GM21526 (cell line): Measurements from ENCODE around the gene TRPM2.

Experiments used
- ATAC-seq: cut with Tn5 transposase; IDR thresholded peaks from one replicate; pipeline ENCODE4 v1.9.1; 2021; ENCODE audit warnings: moderate library complexity; ENCODE audit not compliant: unreplicated experiment, low FRiP score

TRPM2 gene

DNA sequence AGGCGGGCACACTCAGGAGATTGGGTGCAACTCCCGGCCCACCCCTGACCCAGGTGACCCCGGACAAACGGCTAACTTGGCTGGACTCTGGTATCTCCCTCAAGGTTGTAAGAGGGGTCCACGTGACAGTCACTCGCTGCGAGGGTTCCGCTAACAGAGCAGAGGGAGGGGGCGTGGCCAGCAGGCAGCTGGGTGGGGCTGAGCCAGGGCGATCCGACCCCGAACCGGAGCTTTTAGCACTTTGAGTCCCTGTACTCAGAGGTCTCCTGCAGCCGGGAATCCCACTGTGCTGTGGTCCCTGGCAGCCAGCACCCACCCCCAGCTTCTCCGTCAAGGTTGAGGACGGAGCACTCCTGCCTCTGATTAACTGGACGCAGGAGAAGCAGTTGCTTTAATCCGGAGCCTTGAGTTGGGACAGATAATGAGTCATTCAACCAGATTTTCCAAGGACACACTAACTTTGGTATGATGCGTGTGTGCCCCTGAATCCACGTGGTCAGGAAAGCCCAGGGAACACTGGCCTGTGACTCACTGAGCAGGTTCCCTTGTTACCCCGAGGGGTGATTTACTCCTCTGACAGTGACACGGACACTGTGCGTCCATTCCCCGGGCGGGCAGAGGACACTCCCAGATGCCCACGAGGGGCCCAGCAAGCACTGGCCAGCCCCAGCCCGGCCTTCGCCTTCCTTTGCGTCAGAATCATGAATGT lies 16.8 kb downstream of the TRPM2 start:
- no peak for ATAC-seq

DNA sequence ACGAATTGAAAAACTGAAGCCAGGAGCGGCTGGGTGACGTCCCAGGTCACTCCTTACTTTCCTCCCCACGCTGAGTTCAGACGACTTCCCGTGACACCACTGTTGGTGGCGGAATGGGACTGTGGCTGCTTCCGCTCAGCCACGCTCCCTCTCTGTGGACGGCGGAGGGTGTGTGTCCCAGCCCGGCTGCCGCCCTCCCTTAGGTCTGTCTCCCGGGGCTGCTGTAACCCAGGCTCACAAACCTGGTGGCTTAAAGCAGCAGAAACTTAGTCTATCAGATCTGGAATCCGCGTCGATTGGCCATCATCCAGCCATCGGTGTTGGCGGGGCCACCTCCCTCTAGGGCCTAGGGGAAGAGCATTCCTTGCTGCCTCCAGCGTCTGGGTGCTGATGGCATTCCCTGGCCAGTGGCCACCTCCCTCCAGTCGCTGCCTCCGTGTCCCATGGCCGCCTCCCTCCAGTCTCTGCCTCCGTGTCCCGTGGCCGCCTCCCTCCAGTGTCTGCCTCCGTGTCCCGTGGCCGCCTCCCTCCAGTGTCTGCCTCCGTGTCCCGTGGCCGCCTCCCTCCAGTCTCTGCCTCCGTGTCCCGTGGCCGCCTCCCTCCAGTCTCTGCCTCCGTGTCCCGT lies 17.5 kb downstream of the TRPM2 start:
- ATAC-seq, result no peak

DNA sequence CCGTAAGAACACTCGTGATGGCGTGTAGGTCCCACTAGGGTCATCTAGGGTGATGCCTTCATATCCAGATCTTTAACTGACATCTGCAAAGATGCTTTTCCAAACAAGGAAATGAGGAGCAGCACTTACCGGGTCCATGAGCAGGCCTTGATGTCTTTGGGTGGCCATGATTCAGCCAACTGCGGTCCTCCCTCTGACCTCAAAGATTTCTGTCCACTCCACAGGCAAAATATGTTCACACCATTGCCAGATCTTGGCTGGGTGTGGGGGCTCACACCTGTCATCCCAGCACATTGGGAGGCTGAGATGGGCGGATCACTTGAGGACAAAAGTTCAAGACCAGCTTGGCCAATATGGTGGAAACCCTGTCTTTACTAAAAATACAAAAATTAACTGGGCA lies 18.2 kb downstream of the TRPM2 start:
- no peak for ATAC-seq

DNA sequence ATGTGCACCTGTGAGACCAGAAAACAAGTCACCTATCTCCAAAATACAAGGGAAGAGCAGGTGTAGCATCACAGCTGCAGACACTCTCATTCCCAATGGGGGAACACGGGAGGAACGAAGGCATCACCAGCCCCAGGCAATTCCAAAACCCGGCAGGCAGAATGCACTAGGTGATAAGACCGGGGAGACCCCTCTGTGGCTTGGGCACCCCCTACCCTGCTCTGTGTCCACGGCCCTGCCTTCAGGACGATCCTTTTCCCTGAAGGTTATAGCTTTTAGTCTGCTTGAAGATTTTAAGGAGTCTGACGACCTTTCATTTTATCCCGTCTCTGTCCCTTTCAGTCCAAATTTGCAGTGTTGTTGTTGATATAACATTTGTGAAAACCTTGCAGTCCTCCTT lies 19.2 kb downstream of the TRPM2 start:
- ATAC-seq, result no peak

DNA sequence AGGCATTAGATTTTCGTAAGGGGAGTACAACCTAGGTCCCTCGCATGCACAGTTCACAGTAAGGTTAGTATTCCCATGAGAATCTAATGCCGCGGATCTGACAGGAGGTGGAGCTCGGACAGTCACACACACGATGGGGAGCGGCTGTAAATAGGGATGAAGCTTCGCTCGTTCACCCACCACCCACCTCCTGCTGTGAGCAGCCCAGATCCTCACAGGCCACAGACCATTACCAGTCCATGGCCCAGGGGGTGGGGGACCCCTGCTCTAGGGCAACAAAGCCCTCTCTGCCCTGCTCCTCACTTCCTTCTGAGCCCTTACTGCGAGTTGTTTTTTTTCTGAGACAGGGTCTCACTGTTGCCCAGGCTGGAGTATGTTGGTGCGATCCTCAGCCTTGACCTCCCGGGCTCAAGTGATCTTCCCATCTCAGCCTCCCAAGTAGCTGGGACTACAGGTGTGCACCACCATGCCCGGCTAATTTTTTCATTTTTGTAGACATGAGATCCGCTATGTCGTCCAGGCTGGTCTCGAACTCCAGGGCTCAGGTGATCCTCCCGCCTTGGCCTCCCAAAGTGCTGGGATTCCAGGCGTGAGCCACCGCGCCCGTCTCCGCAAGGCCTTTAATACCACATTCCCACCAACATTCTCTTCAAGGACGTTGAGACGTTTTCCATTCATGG lies 21.3 kb downstream of the TRPM2 start:
- no peak for ATAC-seq

DNA sequence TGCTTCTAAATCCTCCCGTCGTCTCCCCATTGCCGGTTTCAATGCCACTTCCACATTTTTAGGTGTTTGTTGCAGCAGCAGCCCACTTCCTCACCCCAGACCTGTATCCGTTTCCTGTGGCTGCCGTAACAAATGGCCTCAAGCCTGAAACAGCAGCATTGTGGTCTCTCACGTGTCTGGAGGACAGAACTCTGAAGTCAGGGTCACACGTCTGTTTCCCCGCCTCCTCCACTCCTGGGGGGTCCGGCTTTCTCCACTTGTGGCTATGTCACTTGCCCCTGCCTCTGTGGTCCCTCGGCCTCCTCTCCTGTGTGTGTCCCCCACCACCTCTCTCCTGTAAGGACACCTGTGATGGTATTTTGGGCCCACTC lies 21.8 kb downstream of the TRPM2 start:
- ATAC-seq, result no peak

DNA sequence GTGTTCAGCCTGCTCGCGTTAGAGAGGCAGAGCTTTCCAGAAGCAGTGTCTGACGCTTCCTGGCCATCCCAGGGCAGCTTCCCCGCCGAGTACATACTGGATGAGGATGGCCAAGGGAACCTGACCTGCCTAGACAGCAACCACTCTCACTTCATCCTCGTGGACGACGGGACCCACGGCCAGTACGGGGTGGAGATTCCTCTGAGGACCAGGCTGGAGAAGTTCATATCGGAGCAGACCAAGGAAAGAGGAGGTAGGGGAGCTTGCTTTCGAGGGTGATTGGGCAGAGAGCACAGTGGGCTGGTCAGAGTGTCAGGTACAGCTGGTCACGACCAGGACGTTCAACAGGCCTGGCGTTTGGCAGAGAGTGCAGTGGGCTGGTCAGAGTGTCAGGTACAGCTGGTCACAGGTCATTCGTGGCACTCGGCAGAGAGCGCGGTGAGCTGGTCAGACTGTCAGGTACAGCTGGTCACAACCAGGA lies 22.4 kb downstream of the TRPM2 start:
- no peak for ATAC-seq

DNA sequence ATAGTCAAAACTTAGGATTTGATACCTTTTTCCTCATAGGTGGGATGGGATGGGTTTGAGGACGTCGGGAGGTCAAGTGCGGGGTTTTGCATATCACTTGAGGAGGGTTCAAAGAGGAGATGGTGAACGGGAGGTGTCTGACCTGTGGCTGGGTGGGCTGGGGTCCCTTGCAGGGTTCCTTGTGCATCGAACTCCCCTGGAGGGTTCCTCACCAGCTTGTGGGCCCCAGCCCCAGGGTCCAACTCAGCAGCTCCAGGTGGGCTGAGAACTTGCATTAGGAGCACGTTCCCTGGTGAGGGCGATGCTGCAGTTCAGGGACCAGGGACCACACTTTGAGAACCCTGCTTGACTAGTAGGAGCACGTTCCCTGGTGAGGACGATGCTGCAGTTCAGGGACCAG lies 23.2 kb downstream of the TRPM2 start:
- no peak for ATAC-seq

DNA sequence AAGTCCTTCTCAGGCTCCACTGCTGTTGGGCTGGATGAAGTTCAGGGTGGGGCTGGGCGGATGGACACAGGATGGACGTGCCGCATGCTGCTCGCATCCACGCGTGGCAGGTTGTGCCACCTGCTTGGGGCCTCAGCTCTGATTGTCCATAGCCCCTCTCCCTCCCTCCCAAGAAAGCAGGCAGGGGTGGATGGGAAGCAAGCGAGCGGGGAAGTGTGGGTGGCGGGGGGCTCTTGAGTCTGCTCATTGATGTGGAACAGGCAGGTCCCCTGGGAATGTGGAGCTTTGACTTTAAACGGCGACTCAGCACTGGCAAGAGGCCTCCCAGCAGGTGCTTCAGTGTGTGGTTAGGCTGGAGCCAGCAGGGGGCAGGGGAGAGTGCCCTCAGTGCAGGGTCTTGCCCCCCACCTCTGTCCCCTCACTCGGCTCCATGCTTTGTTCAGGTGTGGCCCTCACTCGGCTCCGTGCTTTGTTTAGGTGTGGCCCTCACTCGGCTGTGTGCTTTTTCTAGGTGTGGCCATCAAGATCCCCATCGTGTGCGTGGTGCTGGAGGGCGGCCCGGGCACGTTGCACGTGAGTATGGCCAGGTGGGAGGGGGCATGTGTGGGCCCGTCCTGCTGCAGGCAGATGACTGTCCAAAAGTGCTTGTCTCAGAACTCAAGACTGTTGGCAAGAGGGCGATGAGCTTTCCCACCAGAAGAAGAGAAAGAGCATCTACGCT lies 23.9 kb downstream of the TRPM2 start:
- no peak for ATAC-seq

DNA sequence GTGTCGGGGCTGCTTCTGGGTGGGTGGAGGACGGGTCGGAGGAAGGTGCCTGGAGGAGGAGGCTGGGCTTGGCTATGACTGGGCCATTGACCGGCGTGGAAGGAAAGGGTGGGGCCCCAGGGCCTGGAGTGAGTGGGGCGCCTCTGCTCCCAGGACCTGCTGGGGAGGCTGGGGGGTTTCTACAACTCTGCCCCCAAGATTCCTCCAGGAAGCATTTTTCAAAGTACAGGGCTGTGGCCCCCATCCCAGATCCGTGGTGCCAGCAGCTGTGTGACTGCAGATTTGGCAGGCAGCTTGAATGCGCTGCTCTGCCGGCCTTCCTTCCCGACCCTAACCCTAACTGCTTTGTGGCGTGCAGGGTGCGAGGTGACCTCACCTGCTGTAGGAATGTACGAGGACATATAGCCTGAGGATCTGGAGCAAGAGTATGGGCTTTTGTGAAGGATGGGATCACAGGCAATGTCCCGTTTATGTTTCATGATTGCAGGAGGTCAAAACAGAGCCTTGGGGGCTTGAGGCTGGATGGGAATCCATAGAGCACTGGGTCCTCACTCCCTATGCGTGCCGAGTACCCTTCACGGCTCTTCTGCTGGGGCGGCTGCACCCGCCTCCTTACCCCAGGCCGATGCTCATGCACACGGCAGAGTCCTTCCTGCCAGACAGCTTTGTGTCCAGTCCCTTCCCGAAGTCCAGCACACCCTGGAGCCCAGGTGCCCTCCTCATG lies 24.7 kb downstream of the TRPM2 start:
- no peak for ATAC-seq

DNA sequence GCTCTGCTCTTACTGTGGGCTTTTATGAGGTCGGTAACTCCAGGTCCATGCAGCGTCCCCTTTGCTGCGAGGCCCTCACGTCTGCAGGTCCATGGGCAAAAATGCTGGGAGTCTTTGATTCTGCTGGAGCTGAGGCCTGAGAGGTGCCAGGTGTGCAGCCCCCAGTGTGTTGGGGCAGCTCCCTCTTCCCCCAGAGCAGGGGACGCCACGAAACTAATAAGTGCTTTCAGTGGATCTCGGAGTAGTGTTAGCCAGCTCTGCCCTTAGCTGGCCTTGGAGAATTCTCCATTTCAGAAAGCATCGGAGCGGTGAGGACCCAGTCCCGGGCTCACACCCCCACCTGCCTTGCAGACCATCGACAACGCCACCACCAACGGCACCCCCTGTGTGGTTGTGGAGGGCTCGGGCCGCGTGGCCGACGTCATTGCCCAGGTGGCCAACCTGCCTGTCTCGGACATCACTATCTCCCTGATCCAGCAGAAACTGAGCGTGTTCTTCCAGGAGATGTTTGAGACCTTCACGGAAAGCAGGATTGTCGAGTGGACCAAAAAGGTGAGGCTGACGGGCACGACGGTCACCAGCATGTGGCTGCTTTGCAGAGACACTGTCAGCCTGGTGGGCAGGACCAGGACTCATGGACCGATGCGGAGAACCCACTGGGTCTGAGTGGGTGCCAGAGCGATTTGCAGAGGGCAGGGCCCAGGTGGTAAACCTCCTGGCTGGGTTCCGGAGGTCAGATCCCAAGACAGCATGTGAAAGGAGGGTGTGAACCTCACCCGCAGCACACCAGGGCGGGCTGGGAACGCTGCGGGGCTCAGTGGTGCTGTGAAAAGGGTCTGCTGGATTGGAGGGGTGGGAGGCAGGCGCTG lies 25.5 kb downstream of the TRPM2 start:
- ATAC-seq, result no peak

DNA sequence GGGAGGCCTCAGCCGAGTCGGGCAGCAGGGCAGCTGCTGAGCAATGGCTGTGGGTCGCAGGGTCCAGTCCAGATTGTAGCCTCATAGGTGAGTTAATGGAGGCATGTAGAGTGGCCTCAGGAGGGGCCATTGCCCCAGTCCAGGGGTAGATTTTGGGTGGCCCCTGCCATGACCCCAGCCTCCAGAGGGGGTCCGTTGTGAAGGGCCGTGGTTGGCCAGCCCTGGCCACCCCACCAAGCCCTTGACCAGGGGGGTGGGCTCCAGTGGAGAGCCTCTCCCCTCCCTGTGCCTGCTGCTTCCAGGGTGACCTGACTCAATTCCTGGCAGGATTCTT lies 26.1 kb downstream of the TRPM2 start:
- ATAC-seq, result no peak

DNA sequence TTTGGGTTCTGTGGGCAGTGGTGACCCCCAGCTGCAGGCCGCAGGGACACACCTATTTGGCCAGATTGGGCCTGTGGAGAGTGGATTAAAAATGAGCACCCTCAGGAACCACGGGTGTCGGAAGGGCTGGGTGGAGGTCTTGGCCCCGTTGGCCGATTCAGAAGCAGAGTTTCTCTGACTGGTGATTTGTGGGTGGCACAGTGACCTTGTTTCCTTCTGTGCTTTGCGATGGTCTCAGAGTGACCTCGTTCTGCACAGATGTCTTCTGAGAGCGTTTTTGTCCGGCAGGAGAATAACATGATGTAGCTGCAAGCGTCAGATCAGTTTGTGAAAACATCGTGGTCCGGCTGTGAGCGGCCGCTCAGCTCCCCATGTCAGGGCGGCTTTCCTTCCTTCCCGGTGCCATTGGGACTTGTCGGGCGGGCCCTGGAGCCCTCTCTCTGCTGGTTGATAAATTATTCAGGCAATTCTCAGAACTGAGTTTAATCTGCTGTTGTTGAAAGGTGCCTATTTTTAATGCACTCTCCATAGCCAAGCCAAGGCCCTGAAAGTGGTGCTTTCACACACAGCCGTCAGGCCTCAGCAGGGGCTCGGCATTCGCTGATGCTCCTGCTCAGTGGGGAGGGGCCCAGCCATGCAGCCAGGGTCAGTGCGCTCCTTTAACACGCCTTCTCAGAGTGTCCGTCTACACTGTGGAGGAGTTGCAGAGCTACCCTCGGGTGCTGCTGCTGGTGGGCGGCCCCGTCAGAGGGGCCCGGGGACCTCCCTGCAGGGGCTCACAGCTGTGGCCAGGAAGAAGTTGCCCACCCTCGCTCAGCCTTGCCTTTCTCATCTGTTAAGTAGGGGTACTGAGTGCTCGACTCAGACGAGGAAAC lies 26.8 kb downstream of the TRPM2 start:
- no peak for ATAC-seq

DNA sequence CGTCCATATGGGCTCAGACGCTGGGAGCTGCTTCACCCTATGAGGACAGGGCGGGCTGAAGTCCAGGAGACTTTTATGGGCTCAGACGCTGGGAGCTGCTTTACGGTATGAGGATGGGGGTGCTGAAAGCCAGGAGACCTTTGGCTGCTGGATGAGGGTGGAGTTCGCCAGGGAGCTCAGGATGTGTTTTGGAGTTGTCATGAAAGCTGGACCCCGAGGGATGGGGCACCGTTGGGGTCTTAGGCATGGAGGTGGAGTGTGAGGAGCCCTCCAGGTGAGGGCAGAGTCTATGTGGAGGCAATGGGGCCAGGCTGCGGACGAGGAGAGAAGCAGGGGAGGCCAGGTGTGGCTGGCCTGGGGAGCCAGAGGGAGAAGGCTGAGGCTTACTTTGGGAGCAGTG lies 27.5 kb downstream of the TRPM2 start:
- no peak for ATAC-seq

DNA sequence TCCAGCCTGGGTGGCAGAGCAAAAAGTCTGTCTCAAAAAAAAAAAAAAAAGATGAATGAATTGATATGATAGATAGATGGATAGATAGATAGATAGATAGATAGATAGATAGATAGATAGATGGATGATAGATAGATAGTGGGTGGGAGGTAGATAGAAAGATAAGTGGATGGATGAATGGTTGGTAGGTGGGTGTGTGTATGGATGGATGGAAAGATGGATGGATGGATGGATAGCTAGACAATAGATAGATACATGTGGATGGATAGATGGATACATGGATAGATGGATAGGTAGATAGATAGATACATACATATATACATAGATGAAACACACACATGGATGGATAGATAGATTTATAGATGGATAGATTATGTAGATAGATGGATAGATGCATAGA lies 28.5 kb downstream of the TRPM2 start:
- ATAC-seq, result no peak

DNA sequence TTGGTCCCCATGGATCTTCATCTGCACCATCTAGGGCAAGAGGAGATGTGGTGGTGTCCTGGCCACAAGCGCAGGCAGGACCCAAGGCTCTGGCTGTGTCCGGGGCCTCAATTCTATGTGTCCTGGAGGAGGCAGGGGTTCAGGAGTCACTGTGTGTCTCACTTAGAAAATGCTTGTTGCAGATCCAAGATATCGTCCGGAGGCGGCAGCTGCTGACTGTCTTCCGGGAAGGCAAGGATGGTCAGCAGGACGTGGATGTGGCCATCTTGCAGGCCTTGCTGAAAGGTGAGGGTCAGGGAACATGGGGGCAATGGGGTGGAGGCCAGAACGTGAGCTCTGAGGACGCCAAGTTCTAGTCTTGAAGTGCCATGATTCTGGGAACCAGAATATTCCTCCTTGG lies 29.1 kb downstream of the TRPM2 start:
- ATAC-seq, result no peak

DNA sequence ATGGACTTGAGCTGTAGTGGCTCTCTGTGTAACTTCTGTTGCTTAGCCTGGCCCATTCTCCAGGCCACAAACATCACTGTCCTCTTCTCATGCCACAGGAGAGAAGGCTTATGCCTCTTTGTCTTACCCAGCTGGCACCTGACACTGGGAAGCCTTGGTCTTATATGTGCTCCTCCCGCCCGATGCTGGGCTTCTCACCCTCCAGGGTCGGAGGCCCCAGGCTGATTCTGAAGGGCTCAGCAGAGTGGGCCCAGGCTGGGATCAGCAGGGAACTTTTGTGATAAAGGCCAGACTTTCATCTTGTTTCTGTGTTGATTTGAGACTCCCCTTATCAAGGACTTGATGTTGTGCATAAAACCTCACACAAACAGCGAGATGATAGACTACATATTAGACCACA lies 29.8 kb downstream of the TRPM2 start:
- no peak for ATAC-seq

DNA sequence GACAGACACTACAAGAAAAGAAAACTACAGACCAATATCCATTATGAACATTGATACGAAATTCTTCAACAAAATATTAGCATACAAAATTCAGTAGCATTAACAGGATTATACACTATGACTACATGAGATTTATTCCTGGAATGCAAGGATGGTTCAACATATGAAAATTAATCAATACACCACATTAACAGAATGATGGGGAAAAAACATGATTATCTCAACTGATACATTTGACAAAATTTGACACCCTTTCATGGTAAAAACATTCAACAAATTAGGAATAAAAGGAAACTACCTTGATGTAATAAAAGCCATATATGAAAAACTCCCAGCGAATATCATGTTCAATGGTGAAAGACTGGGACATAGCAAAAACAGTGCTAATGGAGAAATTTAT lies 31.5 kb downstream of the TRPM2 start:
- ATAC-seq, result no peak

DNA sequence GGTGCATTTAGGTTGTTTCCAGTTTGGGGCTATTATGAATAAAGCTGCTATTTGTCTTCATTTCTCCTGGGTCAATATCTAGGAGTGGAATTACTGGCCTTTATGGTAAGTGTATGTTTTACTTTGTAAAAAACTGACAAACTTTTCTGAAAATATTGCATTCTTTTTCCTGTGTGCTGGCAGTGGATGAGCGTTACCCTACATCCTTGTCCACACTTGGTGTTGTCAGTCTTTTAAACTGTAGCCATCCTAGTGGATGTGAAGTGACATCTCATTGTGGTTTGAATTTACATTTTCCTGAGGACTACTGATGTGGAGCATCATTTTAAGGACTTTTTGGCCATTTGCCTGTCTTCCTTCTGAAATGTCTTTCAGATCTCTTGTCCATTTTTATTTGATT lies 35.9 kb downstream of the TRPM2 start:
- ATAC-seq, result no peak
